ENCODE data around the gene BPIFA2. TPM values are rescaled to one million over a fixed set of nuclear protein-coding genes. Genes with fewer than 3 reads are reported as not detected.

BPIFA2 gene
- total and polyA plus RNA-seq, 2 experiments from 2014 or later = not detected

DNA sequence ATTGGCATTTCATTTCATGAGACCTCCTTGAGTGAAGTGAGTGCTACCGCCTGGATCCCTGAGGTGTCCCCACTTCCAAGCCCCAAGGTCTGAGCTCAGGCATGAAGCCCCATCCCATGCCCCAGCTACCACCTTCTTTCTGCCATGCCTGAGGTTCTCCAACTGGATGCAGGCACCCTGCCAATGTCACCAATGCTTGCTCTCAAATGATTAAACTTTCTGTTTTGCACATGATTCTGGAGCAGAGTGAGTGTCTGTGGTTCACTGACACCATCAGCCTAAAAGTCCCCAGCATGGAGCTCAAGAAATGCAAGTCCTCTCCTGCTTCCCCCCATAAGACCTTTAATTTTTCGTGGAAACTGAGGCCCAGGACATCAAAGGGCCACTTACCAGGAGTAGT, 43.7 kb upstream of the BPIFA2 start:
- Histone ChIP-seq H3K4me2 (ENCODE audit: unreplicated experiment) (no peak overlapping the region), H3K9me3 (ENCODE audit: low read depth) (no peaks in the 10 kb centered on the region), H3K9me2 (ENCODE audit: insufficient read depth) (no peaks in the 10 kb centered on the region), H3K36me3 (ENCODE audit: low read depth) (no peaks in the 10 kb centered on the region), H3F3A (ENCODE audit: insufficient read depth) (no peaks in the 10 kb centered on the region), H3K4me1 (ENCODE audit: insufficient read depth) (no peaks in the 10 kb centered on the region), H3K27ac (no peak overlapping the region), H3K27me3 (replicated peaks; ENCODE audit: insufficient read depth) (peaks cover 18% of the 10 kb centered on the region), H3K79me2 (ENCODE audit: insufficient read depth) (no peaks in the 10 kb centered on the region), H4K20me1 (ENCODE audit: insufficient read depth) (no peaks in the 10 kb centered on the region), H3K9ac (no peak overlapping the region), H2AFZ (no peak overlapping the region), H3K4me3 (no peak overlapping the region)
- TF ChIP-seq EZH2 (IDR thresholded peaks at IDR 0.05; ENCODE audit: insufficient read depth, poor library complexity, severe bottlenecking) (no peak), EZH2phosphoT487 (IDR thresholded peaks at IDR 0.05; ENCODE audit: insufficient read depth, low read depth) (no peak)
- DNase-seq = no peak
- in situ Hi-C loops (cut with MboI) = no loop called here
- 39 to 42% methylated on average over 2 of the region's 2 CpGs for WGBS, 2 experiments (ENCODE audit: low coverage in 1 of 2, low lambda C conversion rate in 2 of 2, missing lambda C conversion rate in 2 of 2)

DNA sequence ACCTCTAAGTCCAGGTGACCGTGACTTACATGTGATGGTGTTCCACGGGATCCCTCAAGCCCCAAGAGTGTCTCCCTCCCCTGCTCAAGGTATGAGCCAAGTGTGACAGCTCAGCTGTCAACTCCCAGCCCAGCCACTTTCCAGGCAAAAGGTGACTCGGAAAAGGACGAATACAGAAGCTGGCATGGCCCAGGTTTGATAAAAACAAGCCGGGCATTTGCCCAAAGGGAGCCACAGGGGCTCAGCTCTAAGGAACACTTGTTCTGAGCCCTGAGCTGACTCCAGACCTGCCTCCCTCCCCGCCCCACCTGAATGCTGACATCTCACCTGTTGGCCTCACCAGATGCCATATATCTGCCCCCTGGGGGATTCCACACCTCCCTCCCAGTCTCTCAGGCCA, 43.0 kb upstream of the BPIFA2 start:
- Histone ChIP-seq H2AFZ (no peak overlapping the region), H3K79me2 (ENCODE audit: insufficient read depth) (no peaks in the 10 kb centered on the region), H3K9me3 (ENCODE audit: low read depth) (no peaks in the 10 kb centered on the region), H3K27ac (no peak overlapping the region), H3K4me2 (ENCODE audit: unreplicated experiment) (no peak overlapping the region), H3K27me3 (replicated peaks; ENCODE audit: insufficient read depth) (peaks cover 18% of the 10 kb centered on the region), H3K4me1 (ENCODE audit: insufficient read depth) (no peaks in the 10 kb centered on the region), H3F3A (ENCODE audit: insufficient read depth) (peaks cover under 1% of the 10 kb centered on the region; the same call in 1 of the 2 replicates), H3K36me3 (ENCODE audit: low read depth) (no peaks in the 10 kb centered on the region), H4K20me1 (ENCODE audit: insufficient read depth) (no peaks in the 10 kb centered on the region), H3K9me2 (ENCODE audit: insufficient read depth) (no peaks in the 10 kb centered on the region), H3K9ac (no peak overlapping the region), H3K4me3 (no peak overlapping the region)
- in situ Hi-C loops (cut with MboI) = no loop called here
- DNase-seq = no peak
- 33 to 35% methylated on average over 6 of the region's 6 CpGs for WGBS, 2 experiments (ENCODE audit: low coverage in 1 of 2, low lambda C conversion rate in 2 of 2, missing lambda C conversion rate in 2 of 2)
- TF ChIP-seq EZH2 (IDR thresholded peaks at IDR 0.05; ENCODE audit: insufficient read depth, poor library complexity, severe bottlenecking) = no peak
- no peak for TF ChIP-seq EZH2phosphoT487 (IDR thresholded peaks at IDR 0.05; ENCODE audit: insufficient read depth, low read depth)

DNA sequence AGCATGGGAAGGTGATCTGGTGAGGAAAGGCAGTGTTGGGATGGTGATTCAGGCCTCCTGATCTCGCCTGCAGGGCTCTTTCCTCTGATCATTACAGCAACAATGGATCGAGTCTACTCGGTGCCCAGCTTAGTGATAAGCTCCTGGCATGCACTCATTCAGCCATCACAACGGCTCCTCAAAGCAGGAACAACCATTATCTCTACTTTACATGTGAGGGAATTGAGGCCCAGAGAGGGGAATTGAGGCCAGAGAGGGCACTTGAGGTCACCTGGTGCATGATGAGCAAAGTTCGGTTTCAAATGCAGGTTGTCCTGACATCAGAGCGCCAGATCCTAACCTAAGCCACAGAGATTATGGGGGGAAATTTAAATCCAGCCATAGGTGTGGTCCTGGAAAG, 42.0 kb upstream of the BPIFA2 start:
- H3K79me2 ChIP-seq (ENCODE audit: insufficient read depth) = no peaks in the 10 kb centered on the region
- no peak overlapping the region for H3K9ac ChIP-seq
- no peak overlapping the region for H3K4me2 ChIP-seq (ENCODE audit: unreplicated experiment)
- H3K9me3 ChIP-seq (ENCODE audit: low read depth) = no peaks in the 10 kb centered on the region
- H2AFZ ChIP-seq = no peak overlapping the region
- TF ChIP-seq EZH2 (IDR thresholded peaks at IDR 0.05; ENCODE audit: insufficient read depth, poor library complexity, severe bottlenecking) (no peak), EZH2phosphoT487 (IDR thresholded peaks at IDR 0.05; ENCODE audit: insufficient read depth, low read depth) (no peak)
- WGBS, 2 experiments (ENCODE audit: low coverage in 1 of 2, low lambda C conversion rate in 2 of 2, missing lambda C conversion rate in 2 of 2) = 62 to 65% methylated on average over 6 of the region's 6 CpGs
- H3K36me3 ChIP-seq (ENCODE audit: low read depth) = no peaks in the 10 kb centered on the region
- H3K9me2 ChIP-seq (ENCODE audit: insufficient read depth) = no peaks in the 10 kb centered on the region
- H3K4me3 ChIP-seq = no peak overlapping the region
- peaks cover 4% of the 10 kb centered on the region for H3F3A ChIP-seq (ENCODE audit: insufficient read depth)
- no peak overlapping the region for H3K27ac ChIP-seq
- in situ Hi-C loops (cut with MboI) = no loop called here
- no peaks in the 10 kb centered on the region for H3K4me1 ChIP-seq (ENCODE audit: insufficient read depth)
- H3K27me3 ChIP-seq (replicated peaks; ENCODE audit: insufficient read depth) = peaks cover 18% of the 10 kb centered on the region
- DNase-seq = no peak
- H4K20me1 ChIP-seq (ENCODE audit: insufficient read depth) = no peaks in the 10 kb centered on the region

DNA sequence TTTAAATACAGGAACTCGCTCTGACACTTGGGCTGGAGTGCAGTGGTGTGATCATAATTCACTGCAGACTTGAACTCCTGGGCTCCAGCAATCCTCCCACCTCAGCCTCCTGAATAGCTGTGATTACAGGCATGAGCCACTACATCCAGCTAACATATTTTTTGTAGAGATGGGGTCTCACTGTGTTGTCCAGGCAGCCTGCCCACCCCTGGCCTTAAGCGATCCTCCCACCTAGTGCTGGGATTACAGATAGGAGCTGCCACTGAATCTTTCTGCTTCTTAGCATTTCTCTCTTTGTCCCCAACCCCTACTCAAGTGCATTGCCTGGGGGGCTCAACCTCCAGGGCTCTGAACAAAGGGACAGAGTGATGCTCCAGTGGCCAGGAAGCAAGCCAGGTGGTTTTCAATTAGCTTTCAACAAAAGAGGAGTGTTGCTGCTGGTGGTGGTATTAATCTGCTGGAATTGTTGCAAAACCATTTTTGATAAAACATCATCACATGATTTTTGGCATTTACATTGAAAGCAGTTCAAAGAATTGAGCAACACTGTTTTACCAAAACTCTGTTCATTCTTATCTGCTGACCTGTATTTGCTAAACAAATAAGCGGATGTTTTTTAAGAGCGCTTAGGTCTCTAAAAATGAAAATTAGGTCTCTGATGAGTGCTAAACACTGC, 40.4 kb upstream of the BPIFA2 start:
- Histone ChIP-seq H2AFZ (no peak overlapping the region), H3K4me2 (ENCODE audit: unreplicated experiment) (no peak overlapping the region), H3K4me1 (ENCODE audit: insufficient read depth) (peaks cover 3% of the 10 kb centered on the region), H3K4me3 (no peak overlapping the region), H3K27me3 (replicated peaks; ENCODE audit: insufficient read depth) (peaks cover 18% of the 10 kb centered on the region), H3K36me3 (ENCODE audit: low read depth) (no peaks in the 10 kb centered on the region), H3F3A (ENCODE audit: insufficient read depth) (peaks cover 9% of the 10 kb centered on the region), H3K9me2 (ENCODE audit: insufficient read depth) (no peaks in the 10 kb centered on the region), H3K9me3 (ENCODE audit: low read depth) (no peaks in the 10 kb centered on the region), H3K27ac (no peak overlapping the region), H3K9ac (no peak overlapping the region), H3K79me2 (ENCODE audit: insufficient read depth) (no peaks in the 10 kb centered on the region), H4K20me1 (ENCODE audit: insufficient read depth) (no peaks in the 10 kb centered on the region)
- WGBS, 2 experiments (ENCODE audit: low coverage in 1 of 2, low lambda C conversion rate in 2 of 2, missing lambda C conversion rate in 2 of 2) = 64 to 68% methylated on average over 4 of the region's 4 CpGs
- TF ChIP-seq EZH2phosphoT487 (IDR thresholded peaks at IDR 0.05; ENCODE audit: insufficient read depth, low read depth) (no peak), EZH2 (IDR thresholded peaks at IDR 0.05; ENCODE audit: insufficient read depth, poor library complexity, severe bottlenecking) (no peak)
- in situ Hi-C loops (cut with MboI) = no loop called here
- no peak for DNase-seq
